OCI-LY7 (cell line): ENCODE measurements around the gene C1orf185.

ENCODE experiments used
- EZH2phosphoT487 ChIP-seq: fragments of 200-600 bp; sonication (generic); IDR thresholded peaks from 2 replicates; pipeline ENCODE4 v1.6.1; 2018; ENCODE audit warnings: low read depth, borderline replicate concordance, mild to moderate bottlenecking, mixed run types, antibody characterized with exemption, low read length, moderate library complexity, mixed read lengths
- TF ChIP-seq, protein P1 (sequence below): fragments of 200-600 bp; sonication (generic); conservative IDR thresholded peaks from 2 replicates; pipeline ENCODE4 v1.5.1; 2014; ENCODE audit warnings: mild to moderate bottlenecking, antibody characterized with exemption, low read length, moderate library complexity, mixed read lengths

DNA sequence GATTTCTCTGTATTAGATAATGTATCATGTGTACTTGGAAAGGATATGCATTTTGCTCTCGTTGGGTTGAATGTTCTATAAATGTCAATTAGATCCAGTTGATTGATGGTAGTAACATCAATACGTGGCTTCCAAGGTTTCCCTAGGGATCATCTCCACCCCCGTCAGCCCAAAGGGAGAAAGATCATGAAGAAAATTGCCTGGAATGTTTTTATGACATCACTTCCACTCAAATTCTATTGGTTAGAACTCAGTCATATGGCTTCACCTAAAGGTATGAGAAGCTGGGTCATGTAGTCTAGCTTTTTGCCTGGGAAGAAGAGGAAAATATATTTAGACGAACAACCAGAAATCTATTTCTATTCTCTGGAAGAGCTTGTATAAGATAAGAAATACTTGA lies at the start of gene C1orf185:
- TF ChIP-seq, protein P1, sequence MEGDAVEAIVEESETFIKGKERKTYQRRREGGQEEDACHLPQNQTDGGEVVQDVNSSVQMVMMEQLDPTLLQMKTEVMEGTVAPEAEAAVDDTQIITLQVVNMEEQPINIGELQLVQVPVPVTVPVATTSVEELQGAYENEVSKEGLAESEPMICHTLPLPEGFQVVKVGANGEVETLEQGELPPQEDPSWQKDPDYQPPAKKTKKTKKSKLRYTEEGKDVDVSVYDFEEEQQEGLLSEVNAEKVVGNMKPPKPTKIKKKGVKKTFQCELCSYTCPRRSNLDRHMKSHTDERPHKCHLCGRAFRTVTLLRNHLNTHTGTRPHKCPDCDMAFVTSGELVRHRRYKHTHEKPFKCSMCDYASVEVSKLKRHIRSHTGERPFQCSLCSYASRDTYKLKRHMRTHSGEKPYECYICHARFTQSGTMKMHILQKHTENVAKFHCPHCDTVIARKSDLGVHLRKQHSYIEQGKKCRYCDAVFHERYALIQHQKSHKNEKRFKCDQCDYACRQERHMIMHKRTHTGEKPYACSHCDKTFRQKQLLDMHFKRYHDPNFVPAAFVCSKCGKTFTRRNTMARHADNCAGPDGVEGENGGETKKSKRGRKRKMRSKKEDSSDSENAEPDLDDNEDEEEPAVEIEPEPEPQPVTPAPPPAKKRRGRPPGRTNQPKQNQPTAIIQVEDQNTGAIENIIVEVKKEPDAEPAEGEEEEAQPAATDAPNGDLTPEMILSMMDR, result no peak
- TF ChIP-seq EZH2phosphoT487, result no peak
